Thoracic aorta (tissue), 2 donors: ENCODE data around the gene KRTAP5-9. TPM values are rescaled to one million over a fixed set of nuclear protein-coding genes. Genes with fewer than 3 reads are reported as not detected.
"Not testable (repeated sequence)": the region's sequence is repeated elsewhere in the genome, so short reads cannot be mapped to it uniquely, and the experiment has no call there.

Experiments used
- ATAC-seq: fragments of 150-250 bp; one replicate; pipeline ENCODE4 v1.8.0; 2017; ENCODE audit warnings: low read depth; ENCODE audit not compliant: insufficient number of reproducible peaks, low FRiP score
- DNase-seq: peaks from one replicate; pipeline ENCODE4 v3.0.0-alpha.2; 2020; ENCODE audit warnings: low spot score
- H3K27ac ChIP-seq, 2 donors: fragments of 200-600 bp; sonication (generic); 1 replicate in 1 of 2; 2 replicates in 1 of 2; pipeline ENCODE4 v1.5.1; 2016; ENCODE audit warnings: mild to moderate bottlenecking in 2 of 2, moderate library complexity in 2 of 2
- H3K27me3 ChIP-seq: fragments of 200-600 bp; sonication (generic); replicated peaks from 2 replicates; pipeline ENCODE4 v1.6.0; 2016; ENCODE audit warnings: mild to moderate bottlenecking; ENCODE audit not compliant: insufficient read depth
- H3K36me3 ChIP-seq: fragments of 200-600 bp; sonication (generic); one replicate; pipeline ENCODE4 v1.5.1; 2016
- H3K4me1 ChIP-seq, 2 donors: fragments of 200-600 bp; sonication (generic); 1 replicate in 1 of 2; 2 replicates in 1 of 2; pipeline versions ENCODE4 v1.5.1 to v1.6.0; 2016; ENCODE audit warnings: low read depth in 2 of 2, mild to moderate bottlenecking in 1 of 2; ENCODE audit not compliant: control insufficient read depth in 1 of 2
- H3K4me3 ChIP-seq: fragments of 200-600 bp; sonication (generic); 2 replicates; pipeline ENCODE4 v1.5.1; 2016; ENCODE audit warnings: mild to moderate bottlenecking
- H3K9me3 ChIP-seq: fragments of 200-600 bp; sonication (generic); 2 replicates; pipeline ENCODE4 v1.5.1; 2016
- total RNA-seq, 2 donors: library from RNA; depleted of rRNA; stranded (reverse); fragments of >200 nt; gene quantifications; one replicate each; pipeline versions ENCODE4 v1.1.0 to v1.2.3, GENCODE V29; 2016
- TF ChIP-seq, protein P1 (sequence below): fragments of 200-600 bp; sonication (generic); IDR thresholded peaks from one replicate; pipeline ENCODE4 v1.5.1; 2019; ENCODE audit warnings: antibody characterized with exemption

Gene KRTAP5-9
- total RNA-seq, 2 donors from 2014 or later = not detected

DNA sequence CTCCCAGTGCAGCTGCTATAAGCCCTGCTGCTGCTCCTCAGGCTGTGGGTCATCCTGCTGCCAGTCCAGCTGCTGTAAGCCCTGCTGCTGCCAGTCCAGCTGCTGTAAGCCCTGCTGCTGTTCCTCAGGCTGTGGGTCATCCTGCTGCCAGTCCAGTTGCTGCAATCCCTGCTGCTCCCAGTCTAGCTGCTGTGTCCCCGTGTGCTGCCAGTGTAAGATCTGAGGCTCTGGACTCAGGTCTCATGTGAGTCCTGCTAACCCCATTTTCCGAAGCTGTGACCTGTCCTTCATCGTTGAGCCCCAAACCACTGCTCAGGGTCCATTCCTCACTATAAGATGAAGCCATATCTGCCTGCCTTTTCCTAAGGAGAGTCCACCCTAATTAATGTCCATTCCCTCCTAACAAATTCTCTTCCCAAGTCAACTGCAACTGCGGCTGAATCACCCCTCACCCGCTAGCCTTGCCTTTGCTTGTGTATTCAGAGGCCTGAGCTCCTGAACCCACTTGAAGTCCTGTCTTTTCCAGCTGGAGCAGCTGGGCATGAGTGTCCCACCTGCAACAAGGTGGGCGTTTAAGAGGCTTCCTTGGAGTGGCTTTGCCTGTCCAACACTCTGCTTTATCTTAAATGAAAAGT is 20.5 kb upstream of the KRTAP5-9 start:
- Histone ChIP-seq H3K9me3 (no peaks in the 10 kb centered on the region), H3K4me1 (no peaks in the 10 kb centered on the region), H3K4me3 (no peak overlapping the region), H3K36me3 (no peaks in the 10 kb centered on the region), H3K27ac (no peak overlapping the region), H3K27me3 (no peaks in the 10 kb centered on the region)
- DNase-seq = no peak
- ATAC-seq = no peak
- TF ChIP-seq, protein P1, sequence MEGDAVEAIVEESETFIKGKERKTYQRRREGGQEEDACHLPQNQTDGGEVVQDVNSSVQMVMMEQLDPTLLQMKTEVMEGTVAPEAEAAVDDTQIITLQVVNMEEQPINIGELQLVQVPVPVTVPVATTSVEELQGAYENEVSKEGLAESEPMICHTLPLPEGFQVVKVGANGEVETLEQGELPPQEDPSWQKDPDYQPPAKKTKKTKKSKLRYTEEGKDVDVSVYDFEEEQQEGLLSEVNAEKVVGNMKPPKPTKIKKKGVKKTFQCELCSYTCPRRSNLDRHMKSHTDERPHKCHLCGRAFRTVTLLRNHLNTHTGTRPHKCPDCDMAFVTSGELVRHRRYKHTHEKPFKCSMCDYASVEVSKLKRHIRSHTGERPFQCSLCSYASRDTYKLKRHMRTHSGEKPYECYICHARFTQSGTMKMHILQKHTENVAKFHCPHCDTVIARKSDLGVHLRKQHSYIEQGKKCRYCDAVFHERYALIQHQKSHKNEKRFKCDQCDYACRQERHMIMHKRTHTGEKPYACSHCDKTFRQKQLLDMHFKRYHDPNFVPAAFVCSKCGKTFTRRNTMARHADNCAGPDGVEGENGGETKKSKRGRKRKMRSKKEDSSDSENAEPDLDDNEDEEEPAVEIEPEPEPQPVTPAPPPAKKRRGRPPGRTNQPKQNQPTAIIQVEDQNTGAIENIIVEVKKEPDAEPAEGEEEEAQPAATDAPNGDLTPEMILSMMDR = no peak

DNA sequence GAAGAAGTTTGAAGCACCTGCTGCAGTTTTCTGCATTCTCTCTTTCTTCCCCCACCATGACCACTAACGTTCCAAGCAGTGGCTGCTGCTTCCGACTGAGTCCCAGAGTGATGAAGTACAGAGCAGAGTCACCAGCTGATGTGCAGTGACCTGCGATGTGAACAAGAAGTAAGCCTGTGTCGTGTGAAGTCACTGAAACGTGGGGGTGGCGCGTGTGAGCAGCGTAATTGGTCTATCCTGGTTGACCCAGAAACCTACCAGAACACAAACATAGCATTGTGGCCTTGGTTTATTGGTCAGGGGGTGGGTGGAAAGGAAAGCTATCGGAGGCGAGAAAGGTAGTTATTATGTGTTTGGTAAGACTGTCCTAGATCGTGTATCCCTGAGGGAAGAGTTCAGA is 17.6 kb upstream of the KRTAP5-9 start:
- TF ChIP-seq, protein P1 = no peak
- H3K27ac ChIP-seq = no peak overlapping the region
- H3K27me3 ChIP-seq = no peaks in the 10 kb centered on the region
- H3K4me1 ChIP-seq = no peaks in the 10 kb centered on the region
- H3K4me3 ChIP-seq = no peak overlapping the region
- no peaks in the 10 kb centered on the region for H3K9me3 ChIP-seq
- H3K36me3 ChIP-seq = no peaks in the 10 kb centered on the region
- DNase-seq = no peak
- no peak for ATAC-seq

DNA sequence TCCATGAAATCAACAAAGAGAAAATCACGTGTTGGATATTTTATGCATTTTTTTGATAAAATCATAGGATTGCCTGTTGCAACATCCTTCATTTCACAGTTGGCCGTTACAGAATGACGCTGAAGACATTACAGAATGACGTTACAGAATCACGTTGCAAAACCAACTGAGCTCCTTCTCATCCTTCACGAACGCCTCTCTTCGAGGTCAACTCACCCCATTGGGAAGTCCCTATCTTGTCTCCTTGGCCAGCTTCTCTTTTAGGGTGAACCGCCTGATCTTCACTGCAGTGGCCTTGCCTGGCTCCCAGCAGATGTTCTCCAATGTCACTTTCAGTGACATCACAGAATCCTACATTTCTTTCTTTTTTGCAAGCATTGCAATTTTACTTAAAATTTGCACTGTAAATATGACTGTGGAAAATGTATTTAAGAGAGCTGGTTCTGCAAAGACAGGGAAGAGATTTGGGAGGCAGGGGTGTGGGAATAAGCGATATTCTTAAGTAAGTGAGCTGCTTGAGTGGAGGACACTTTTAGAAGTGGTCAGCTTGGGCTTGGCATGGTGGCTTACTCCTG is 16.1 kb upstream of the KRTAP5-9 start:
- Histone ChIP-seq H3K9me3 (no peaks in the 10 kb centered on the region), H3K36me3 (no peaks in the 10 kb centered on the region), H3K27ac (no peak overlapping the region), H3K4me1 (no peaks in the 10 kb centered on the region), H3K27me3 (no peaks in the 10 kb centered on the region), H3K4me3 (no peak overlapping the region)
- TF ChIP-seq, protein P1 = no peak
- DNase-seq = no peak
- ATAC-seq = no peak

DNA sequence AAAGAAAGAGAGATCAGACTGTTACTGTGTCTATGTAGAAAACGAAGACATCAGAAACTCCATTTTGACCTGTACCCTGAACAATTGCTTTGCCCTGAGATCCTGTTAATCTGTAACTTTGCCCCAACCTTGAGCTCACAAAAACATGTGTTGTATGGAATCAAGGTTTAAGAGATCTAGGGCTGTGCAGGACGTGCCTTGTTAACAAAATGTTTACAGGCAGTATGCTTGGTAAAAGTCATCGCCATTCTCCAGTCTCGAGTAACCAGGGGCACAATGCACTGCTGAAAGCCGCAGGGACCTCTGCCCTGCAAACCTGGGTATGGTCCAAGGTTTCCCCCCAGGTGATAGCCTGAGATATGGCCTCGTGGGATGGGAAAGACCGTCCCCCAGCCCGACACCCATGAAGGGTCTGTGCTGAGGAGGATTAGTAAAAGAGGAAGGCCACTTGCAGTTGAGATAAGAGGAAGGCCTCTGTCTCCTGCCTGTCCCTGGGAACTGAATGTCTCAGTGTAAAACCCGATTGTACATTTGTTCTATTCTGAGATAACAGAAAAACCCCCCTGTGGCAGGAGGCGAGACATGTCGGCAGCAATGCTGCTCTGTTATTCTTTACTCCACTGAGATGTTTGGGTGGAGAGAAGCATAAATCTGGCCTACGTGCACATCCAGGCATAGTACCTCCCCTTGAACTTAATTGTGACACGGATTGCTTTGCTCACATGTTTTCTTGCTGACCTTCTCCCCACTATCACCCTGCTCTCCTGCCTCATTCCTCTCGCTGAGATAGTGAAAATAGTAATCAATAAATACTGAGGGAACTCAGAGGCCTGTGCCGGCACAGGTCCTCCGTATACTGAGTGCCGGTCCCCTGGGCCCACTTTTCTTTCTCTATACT is 13.3 kb upstream of the KRTAP5-9 start:
- H3K27ac ChIP-seq, ATAC-seq, DNase-seq, H3K36me3 ChIP-seq, H3K4me1 ChIP-seq, H3K9me3 ChIP-seq, H3K27me3 ChIP-seq, H3K4me3 ChIP-seq: not testable (repeated sequence)

DNA sequence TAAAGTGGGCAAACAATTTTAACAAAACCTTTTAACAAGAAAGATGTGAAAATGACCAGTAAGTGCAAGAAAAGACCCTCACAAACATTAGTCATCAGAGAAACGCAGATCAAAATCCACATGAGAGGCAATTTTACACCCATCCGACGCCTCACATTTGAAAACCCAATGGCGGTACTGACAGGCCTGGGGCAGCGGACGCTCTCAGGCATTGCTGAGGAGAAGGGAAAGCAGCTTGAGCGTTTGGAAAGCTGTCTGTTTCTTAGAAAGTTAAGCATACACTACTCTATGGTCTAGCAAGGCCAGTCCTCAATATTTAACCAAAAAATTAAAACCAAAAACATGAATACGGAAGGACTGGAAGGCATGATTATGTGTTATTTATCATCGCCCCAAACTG is 12.4 kb upstream of the KRTAP5-9 start:
- H3K36me3 ChIP-seq = no peaks in the 10 kb centered on the region
- no peaks in the 10 kb centered on the region for H3K4me1 ChIP-seq
- DNase-seq = no peak
- no peaks in the 10 kb centered on the region for H3K27me3 ChIP-seq
- H3K9me3 ChIP-seq = no peaks in the 10 kb centered on the region
- H3K27ac ChIP-seq = no peak overlapping the region
- no peak overlapping the region for H3K4me3 ChIP-seq
- ATAC-seq = no peak
- TF ChIP-seq, protein P1 = no peak
